OCI-LY7 (cell line): Measurements from ENCODE around the gene TFF2. TPM values are rescaled to one million over a fixed set of nuclear protein-coding genes. Genes with fewer than 3 reads are reported as not detected.

Experiments used
- BruUV-seq: library from RNA; stranded (reverse); fragments of 400-500 nt; replicated peaks from 2 replicates; lab custom pipeline; 2021; lab: Mats Ljungman, UMichigan
- CTCF ChIA-PET: fragments of 300-600 bp; sonication (Branson Sonifier 250); formaldehyde crosslinking; loops from one replicate; lab custom pipeline; 2022; ENCODE audit warnings: antibody characterized with exemption; ENCODE audit not compliant: unreplicated experiment; lab: Charles Lee
- POLR2A ChIA-PET: fragments of 300-600 bp; sonication (Branson Sonifier 250); formaldehyde crosslinking; loops from one replicate; lab custom pipeline; 2022; ENCODE audit warnings: antibody characterized with exemption; lab: Charles Lee
- DNase-seq: peaks from one replicate; pipeline ENCODE4 v3.0.0-alpha.2; 2015; ENCODE audit warnings: low spot score
- H2AFZ ChIP-seq: fragments of 200-600 bp; sonication (generic), shearing (Covaris generic); 2 replicates; pipeline ENCODE4 v1.6.1; 2014; ENCODE audit warnings: mild to moderate bottlenecking, antibody characterized with exemption, low read length, moderate library complexity
- H3K27ac ChIP-seq: fragments of 200-600 bp; sonication (generic); 2 replicates; pipeline ENCODE4 v1.5.1; 2014; ENCODE audit warnings: mixed run types, low read depth, mild to moderate bottlenecking, moderate library complexity, low read length, inconsistent platforms; ENCODE audit not compliant: poor library complexity, severe bottlenecking
- H3K36me3 ChIP-seq: fragments of 200-600 bp; sonication (generic); 2 replicates; pipeline ENCODE4 v1.6.1; 2014; ENCODE audit warnings: mild to moderate bottlenecking, antibody characterized with exemption, low read length, moderate library complexity, mixed read lengths; ENCODE audit not compliant: insufficient read depth
- H3K4me1 ChIP-seq: fragments of 200-600 bp; sonication (generic); 2 replicates; pipeline ENCODE4 v1.5.1; 2014; ENCODE audit warnings: mild to moderate bottlenecking, low read length; ENCODE audit not compliant: insufficient read depth, poor library complexity, severe bottlenecking
- H3K4me2 ChIP-seq: fragments of 200-600 bp; sonication (generic); 2 replicates; pipeline ENCODE4 v1.6.1; 2014; ENCODE audit warnings: mild to moderate bottlenecking, low read length
- H3K4me3 ChIP-seq: fragments of 200-600 bp; sonication (generic); 2 replicates; pipeline ENCODE4 v1.5.1; 2014; ENCODE audit warnings: mild to moderate bottlenecking, low read depth, low read length; ENCODE audit not compliant: poor library complexity, severe bottlenecking
- H3K79me2 ChIP-seq: fragments of 200-600 bp; sonication (generic); 2 replicates; pipeline ENCODE4 v1.6.1; 2016; ENCODE audit warnings: low read depth, mild to moderate bottlenecking, low read length, moderate library complexity, mixed read lengths; ENCODE audit not compliant: insufficient read depth
- H3K9me2 ChIP-seq: fragments of 200-600 bp; sonication (generic); 2 replicates; pipeline ENCODE4 v1.6.1; 2016; ENCODE audit warnings: mild to moderate bottlenecking, low read length, mixed read lengths; ENCODE audit not compliant: insufficient read depth
- H3K9me3 ChIP-seq: fragments of 200-600 bp; sonication (generic); 2 replicates; pipeline ENCODE4 v1.6.1; 2014; ENCODE audit warnings: mild to moderate bottlenecking, mixed run types, low read length, mixed read lengths
- H4K20me1 ChIP-seq: fragments of 200-600 bp; sonication (generic); 2 replicates; pipeline ENCODE4 v1.6.1; 2014; ENCODE audit warnings: mild to moderate bottlenecking, antibody characterized with exemption, low read length, moderate library complexity, mixed read lengths; ENCODE audit not compliant: insufficient read depth
- CTCF ChIP-seq: fragments of 200-600 bp; sonication (generic); conservative IDR thresholded peaks from 2 replicates; pipeline ENCODE4 v1.5.1; 2014; ENCODE audit warnings: mild to moderate bottlenecking, antibody characterized with exemption, low read length, moderate library complexity, mixed read lengths
- EZH2phosphoT487 ChIP-seq: fragments of 200-600 bp; sonication (generic); IDR thresholded peaks from 2 replicates; pipeline ENCODE4 v1.6.1; 2018; ENCODE audit warnings: low read depth, borderline replicate concordance, mild to moderate bottlenecking, mixed run types, antibody characterized with exemption, low read length, moderate library complexity, mixed read lengths
- intact Hi-C: fragments of 100-400 bp; cut with micrococcal nuclease; formaldehyde crosslinking; loops from one replicate; pipeline ENCODE4 v1.10.0; 2022; ENCODE audit not compliant: unreplicated experiment
- total RNA-seq, 2 experiments: library from RNA; depleted of rRNA in 1 of 2; stranded (reverse); fragments of >200 nt in 1 of 2; shearing (Covaris generic) in 1 of 2; gene quantifications; 2 replicates each; pipeline ENCODE4 v1.2.3, GENCODE V29; 2014 to 2022

TFF2 gene
- total RNA-seq, 2 experiments from 2014 or later = not detected

- TF ChIP-seq CTCF (no peak), EZH2phosphoT487 (no peak)
- H3K79me2 ChIP-seq = no peaks in the 10 kb centered on the region
- H2AFZ ChIP-seq = no peak overlapping the region
- intact Hi-C loops = no loop called here
- no peak overlapping the region for H3K4me2 ChIP-seq
- ChIA-PET POLR2A (no interaction called here), CTCF (no interaction called here)
- DNase-seq = no peak
- H3K4me1 ChIP-seq = peaks cover 6% of the 10 kb centered on the region
- no peaks in the 10 kb centered on the region for H3K36me3 ChIP-seq
- H3K9me2 ChIP-seq = no peaks in the 10 kb centered on the region
- no peak overlapping the region for H3K27ac ChIP-seq
- H3K4me3 ChIP-seq = no peak overlapping the region
- BruUV-seq = no TSS peak
- H4K20me1 ChIP-seq = no peaks in the 10 kb centered on the region
- peaks cover 10% of the 10 kb centered on the region; the same call in 1 of the 2 replicates for H3K9me3 ChIP-seq
Observed at GRCh38 chr21:42377211-42377950, 26.6 kb upstream of the TFF2 start.

- H3K79me2 ChIP-seq = no peaks in the 10 kb centered on the region
- H3K9me2 ChIP-seq = no peaks in the 10 kb centered on the region
- intact Hi-C loops = no loop called here
- TF ChIP-seq CTCF (no peak), EZH2phosphoT487 (no peak)
- no peaks in the 10 kb centered on the region for H3K36me3 ChIP-seq
- no peaks in the 10 kb centered on the region for H4K20me1 ChIP-seq
- DNase-seq = no peak
- H3K4me3 ChIP-seq = no peak overlapping the region
- CTCF ChIA-PET = no interaction called here
- BruUV-seq = no TSS peak
- 0 out of 2 replicates have a peak, but pooled peaks cover under 1% of the 10 kb centered on the region for H3K9me3 ChIP-seq
- no peak overlapping the region for H2AFZ ChIP-seq
- H3K27ac ChIP-seq = no peak overlapping the region
- H3K4me1 ChIP-seq = peaks cover 6% of the 10 kb centered on the region
- POLR2A ChIA-PET = no interaction called here
- no peak overlapping the region for H3K4me2 ChIP-seq
Observed at GRCh38 chr21:42376338-42376982, 25.7 kb upstream of the TFF2 start.

DNA sequence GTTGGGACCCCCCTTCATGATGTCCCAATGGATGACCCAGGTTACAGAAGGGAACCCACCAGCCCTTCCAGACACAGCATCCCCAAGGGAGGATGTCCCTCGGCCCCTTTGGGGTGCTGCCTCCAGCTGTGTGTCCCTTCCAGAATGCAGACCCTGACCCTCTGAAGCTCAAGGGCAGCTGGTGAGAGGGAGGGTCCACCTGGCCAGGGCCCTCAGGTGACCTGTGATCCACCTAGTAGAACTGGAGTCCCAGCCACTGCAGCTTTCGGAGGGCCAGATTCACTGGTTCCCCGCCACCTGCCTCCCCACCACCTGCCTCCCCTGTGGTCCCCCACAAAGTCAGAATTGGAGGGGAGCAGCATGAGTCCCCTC is 25.2 kb upstream of the TFF2 start:
- H4K20me1 ChIP-seq = no peaks in the 10 kb centered on the region
- DNase-seq = no peak
- no peaks in the 10 kb centered on the region for H3K9me2 ChIP-seq
- ChIA-PET POLR2A (no interaction called here), CTCF (no interaction called here)
- H2AFZ ChIP-seq = no peak overlapping the region
- intact Hi-C loops = no loop called here
- no peak overlapping the region for H3K4me3 ChIP-seq
- H3K79me2 ChIP-seq = no peaks in the 10 kb centered on the region
- TF ChIP-seq EZH2phosphoT487 = no peak
- TF ChIP-seq CTCF = no peak
- no peaks in the 10 kb centered on the region for H3K9me3 ChIP-seq
- H3K27ac ChIP-seq = no peak overlapping the region
- H3K4me2 ChIP-seq = no peak overlapping the region
- BruUV-seq = no TSS peak
- no peaks in the 10 kb centered on the region for H3K36me3 ChIP-seq
- H3K4me1 ChIP-seq = peaks cover 6% of the 10 kb centered on the region
